ENCODE results near the gene AURKB.

The AURKB gene

DNA sequence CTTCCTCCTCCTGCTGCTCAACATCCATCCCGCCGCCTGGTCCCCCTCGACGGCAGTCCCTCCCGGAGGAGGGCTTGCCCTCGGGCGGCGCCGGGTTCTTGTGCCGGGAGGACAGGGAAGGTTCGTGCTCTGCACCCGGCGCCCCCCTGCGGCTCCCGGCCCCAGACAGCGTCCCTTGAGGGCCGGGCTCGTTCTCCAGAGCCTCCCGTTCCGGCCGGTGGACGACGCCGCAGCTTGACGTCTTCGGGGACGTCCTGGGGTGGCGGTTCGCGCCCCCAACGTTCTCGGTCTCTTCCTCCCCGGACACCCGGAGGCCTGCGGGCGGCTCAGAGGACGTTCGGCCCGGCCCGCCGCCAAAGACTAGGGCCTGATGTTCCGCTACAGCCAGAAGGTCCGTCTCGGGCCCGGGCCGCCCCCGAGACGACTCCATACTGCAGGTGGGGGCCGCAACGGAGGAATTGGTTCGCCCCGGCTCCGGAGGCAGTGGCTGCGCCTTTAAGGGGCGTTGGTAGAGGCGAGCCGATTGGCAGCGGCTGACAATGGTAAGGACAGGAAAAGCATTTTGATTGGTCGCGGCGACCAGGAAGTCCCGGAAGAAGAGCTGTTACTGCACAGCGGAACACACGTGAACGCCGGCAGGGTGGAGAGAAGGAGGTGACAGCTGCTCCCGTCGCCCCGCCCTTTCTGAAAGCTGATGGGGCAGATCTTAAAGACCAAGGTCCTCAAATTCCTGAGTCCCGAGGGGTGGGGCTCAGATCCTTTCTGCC, 20.5 kb downstream of the AURKB start, which contains the start of gene BORCS6:
TSS of gene BORCS6 (minus strand) at position 470 of the 767 bp plus-strand sequence. CDS start at position 430, 40 bp downstream.
- H3K9me3 ChIP-seq: no peaks in the 10 kb centered on the region
- peak; percentile 91 for DNase-seq
- peak within 1 kb of the TSS; percentile 73 for H3K4me3 ChIP-seq (ENCODE audit: low read depth, low read length)
- TF ChIP-seq, protein P1, sequence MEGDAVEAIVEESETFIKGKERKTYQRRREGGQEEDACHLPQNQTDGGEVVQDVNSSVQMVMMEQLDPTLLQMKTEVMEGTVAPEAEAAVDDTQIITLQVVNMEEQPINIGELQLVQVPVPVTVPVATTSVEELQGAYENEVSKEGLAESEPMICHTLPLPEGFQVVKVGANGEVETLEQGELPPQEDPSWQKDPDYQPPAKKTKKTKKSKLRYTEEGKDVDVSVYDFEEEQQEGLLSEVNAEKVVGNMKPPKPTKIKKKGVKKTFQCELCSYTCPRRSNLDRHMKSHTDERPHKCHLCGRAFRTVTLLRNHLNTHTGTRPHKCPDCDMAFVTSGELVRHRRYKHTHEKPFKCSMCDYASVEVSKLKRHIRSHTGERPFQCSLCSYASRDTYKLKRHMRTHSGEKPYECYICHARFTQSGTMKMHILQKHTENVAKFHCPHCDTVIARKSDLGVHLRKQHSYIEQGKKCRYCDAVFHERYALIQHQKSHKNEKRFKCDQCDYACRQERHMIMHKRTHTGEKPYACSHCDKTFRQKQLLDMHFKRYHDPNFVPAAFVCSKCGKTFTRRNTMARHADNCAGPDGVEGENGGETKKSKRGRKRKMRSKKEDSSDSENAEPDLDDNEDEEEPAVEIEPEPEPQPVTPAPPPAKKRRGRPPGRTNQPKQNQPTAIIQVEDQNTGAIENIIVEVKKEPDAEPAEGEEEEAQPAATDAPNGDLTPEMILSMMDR (IDR thresholded peaks at IDR 0.05; ENCODE audit: low read depth, low read length): no peak
- no peaks in the 10 kb centered on the region for H3K27me3 ChIP-seq
- peaks cover 3% of the 10 kb centered on the region for H3K4me1 ChIP-seq
- H3K36me3 ChIP-seq: no peaks in the 10 kb centered on the region

DNA sequence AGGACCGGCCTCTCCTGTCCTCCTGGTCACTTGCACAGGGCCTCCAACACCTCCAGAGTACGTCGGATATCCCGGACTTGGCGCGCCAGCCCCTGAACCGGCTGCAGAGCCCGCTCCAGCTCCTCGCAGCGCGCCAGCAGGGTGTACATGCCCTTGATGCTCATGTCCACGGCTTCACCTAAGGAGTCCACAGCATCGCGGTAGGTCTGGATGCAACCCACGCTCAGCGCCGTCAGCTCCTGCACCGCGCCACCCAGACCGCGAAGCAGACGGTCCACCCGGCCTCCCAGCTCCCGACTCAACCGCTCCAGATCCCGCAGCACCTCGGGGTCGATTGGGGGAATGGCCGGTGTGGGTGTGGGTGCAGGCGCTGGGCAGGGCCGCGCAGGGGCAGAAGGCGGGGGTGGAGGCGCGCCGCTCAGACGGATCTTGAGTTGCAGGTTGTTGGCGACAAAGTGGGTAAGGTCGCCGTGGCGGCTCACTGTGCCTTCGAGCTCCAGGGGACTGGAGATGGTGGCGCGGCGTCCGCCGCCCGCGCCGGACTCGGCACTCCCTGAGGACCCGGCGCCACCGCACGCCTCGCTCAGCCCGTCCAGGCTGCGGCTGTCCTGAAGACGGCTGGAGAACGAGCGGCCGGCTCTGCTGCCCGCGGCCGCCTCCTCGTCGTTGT, 21.2 kb downstream of the AURKB start:
- no peaks in the 10 kb centered on the region for H3K27me3 ChIP-seq
- H3K4me3 ChIP-seq (ENCODE audit: low read depth, low read length): peak overlapping the region; percentile 73
- H3K36me3 ChIP-seq: no peaks in the 10 kb centered on the region
- peaks cover 3% of the 10 kb centered on the region for H3K4me1 ChIP-seq
- TF ChIP-seq, protein P1 (IDR thresholded peaks at IDR 0.05; ENCODE audit: low read depth, low read length): no peak
- no peaks in the 10 kb centered on the region for H3K9me3 ChIP-seq
- DNase-seq: peak; percentile 15

DNA sequence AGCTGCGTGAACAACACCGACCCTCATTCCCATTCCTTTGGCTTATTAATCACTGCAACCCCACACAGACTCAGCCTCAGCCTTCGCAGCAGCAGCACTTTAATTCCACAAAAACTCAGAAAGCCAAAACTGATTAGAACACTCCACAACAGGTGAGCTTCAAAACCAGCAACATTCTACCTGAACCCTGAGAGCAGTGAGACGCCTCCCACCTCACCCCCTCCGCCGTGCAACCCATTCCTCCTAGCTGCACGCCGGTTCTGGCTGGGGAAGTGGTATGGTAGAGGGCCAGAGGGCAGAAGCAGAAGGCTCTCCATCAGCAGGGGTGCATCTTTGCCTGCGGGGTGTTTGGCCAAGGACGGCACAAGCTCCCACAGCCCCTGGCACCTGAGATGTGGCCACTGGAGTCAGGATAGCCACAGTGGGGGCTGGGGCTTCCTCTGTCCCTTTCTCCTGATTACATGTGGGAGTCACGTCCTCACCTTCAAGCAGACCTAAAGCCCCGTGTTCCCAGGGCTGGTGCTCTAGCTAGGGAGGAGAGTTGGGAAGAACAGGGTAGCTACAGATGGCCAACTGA, 22.0 kb downstream of the AURKB start:
- DNase-seq: no peak
- Histone ChIP-seq H3K4me1 (peaks cover 3% of the 10 kb centered on the region), H3K9me3 (no peaks in the 10 kb centered on the region), H3K36me3 (no peaks in the 10 kb centered on the region), H3K27me3 (no peaks in the 10 kb centered on the region), H3K4me3 (ENCODE audit: low read depth, low read length) (peak overlapping the region; percentile 73)
- TF ChIP-seq, protein P1 (IDR thresholded peaks at IDR 0.05; ENCODE audit: low read depth, low read length): no peak

DNA sequence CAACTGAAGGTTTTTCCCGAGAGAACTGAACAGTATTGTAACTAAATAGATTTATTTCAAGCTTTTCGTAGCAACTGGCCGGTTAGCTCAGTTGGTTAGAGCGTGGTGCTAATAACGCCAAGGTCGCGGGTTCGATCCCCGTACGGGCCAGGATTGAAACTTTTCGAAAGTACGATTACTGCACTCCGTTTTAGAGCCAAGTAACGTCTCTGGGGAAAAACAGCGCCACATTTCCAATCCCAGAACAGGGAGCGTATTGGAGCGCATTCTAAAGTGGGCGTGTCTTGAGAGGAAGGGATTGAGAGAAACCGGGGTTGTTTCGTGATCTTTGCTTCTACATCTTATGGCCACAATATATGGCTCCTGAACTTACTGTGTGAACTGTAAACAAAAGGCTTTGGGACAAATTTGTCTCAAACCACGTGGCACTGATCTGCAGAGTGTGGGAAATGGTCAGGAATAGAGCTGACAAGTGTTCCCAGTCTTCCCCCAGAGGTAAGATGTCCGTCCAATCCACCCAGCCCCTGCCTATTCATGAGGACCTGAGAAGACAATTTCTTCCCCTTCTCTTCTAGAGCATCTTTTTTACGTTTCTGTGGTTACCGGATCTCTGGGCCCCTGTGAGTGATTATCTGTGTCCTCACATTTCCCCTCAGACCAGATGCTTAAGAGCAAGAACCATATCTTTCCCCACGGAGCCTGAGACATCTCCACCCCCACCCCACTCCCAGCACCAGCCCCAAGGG, 22.7 kb downstream of the AURKB start:
- peak; percentile 85 for DNase-seq
- Histone ChIP-seq H3K4me3 (ENCODE audit: low read depth, low read length) (peak overlapping the region; percentile 73), H3K27me3 (no peaks in the 10 kb centered on the region), H3K4me1 (peaks cover 3% of the 10 kb centered on the region), H3K36me3 (no peaks in the 10 kb centered on the region), H3K9me3 (no peaks in the 10 kb centered on the region)
- TF ChIP-seq, protein P1 (IDR thresholded peaks at IDR 0.05; ENCODE audit: low read depth, low read length): no peak

DNA sequence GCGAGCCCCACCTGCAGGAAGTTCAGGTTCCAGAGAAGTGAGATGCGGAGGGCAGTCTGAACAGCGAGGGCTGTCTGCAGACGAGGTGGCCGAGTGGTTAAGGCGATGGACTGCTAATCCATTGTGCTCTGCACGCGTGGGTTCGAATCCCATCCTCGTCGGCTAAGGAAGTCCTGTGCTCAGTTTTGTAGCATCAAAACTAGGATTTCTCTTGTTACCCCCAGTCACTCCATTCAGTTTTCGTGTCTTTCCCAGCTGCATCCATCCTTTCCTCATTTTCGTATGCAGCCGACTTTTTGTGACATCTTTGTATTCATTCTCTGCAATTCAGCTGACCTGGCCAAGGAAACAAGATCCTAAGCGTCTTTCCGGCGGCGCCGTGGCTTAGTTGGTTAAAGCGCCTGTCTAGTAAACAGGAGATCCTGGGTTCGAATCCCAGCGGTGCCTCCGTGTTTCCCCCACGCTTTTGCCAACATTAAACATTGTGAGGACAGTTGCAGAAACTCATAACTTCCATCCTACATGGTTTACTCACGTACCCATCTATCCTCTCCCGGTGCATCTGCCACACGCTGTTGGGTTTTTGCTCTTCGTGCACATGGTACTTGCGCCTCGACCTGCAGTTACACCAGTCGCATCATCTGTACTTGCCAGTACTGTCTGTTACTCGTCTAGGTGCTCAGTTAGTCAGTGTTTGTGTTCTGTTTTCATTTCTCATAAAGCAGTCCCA, 23.4 kb downstream of the AURKB start:
- TF ChIP-seq, protein P1 (IDR thresholded peaks at IDR 0.05; ENCODE audit: low read depth, low read length): peak; percentile 28; the same call in 1 of the 2 replicates

More for the DNA sequence above, 23.4 kb downstream of the AURKB start:
- DNase-seq: peak; percentile 82
- peaks cover 3% of the 10 kb centered on the region for H3K4me1 ChIP-seq
- H3K4me3 ChIP-seq (ENCODE audit: low read depth, low read length): peak overlapping the region; percentile 89
- H3K9me3 ChIP-seq: no peaks in the 10 kb centered on the region
- H3K27me3 ChIP-seq: no peaks in the 10 kb centered on the region
- H3K36me3 ChIP-seq: no peaks in the 10 kb centered on the region

Data from BE2C (cell line).